HG03108 (cell line): ENCODE results near the gene SDF4.

ENCODE experiments used
- ATAC-seq: cut with Tn5 transposase; IDR thresholded peaks from one replicate; pipeline ENCODE4 v1.9.1; 2021; ENCODE audit warnings: moderate library complexity; ENCODE audit not compliant: unreplicated experiment

SDF4 gene

DNA sequence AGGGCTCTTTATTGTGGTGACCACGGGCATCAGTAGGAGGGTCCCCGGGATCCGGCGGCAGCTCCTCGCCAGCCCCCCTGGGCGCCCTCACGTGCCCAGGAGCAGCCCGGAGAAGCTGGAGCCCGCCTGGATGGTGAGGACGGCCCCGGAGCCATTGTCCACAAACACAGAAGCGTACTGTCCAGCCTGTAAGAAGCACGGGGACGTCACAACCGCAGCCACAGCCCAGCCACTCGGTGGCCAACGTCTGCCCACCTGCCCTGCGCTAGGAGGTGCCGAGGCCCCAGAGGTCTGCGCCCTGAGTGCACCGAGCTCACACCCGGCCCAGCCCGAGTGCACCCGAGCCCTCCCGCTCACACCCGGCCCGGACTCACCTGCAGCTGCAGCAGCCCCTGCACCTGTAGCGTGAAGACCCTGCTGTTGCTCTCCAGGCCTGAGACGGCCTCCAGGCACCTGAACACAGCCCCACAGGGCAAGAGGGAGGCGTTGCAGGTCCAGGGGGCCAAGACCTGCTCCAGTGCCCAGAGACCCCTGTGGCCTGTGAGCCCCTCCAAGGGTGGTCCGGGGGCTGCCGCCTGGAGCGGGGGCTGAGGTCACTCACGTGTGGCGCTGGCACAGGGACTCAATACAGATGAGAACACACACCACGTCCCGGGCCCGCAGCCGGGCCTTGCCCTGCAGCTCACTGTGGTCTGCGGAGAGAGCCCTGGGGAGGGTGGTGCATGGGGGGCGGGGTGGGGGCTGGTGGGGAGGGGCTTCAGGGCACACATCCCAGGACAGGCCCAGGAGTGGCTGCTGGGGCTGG is 10.9 kb upstream of the SDF4 start:
- ATAC-seq = no peak

GRCh38 chr1:1241588-1242219 is 9.9 kb upstream of the SDF4 start:
- ATAC-seq = no peak

- no peak for ATAC-seq
Measured at GRCh38 chr1:1240822-1241587, 9.2 kb upstream of the SDF4 start.

GRCh38 chr1:1240348-1240732 is 8.5 kb upstream of the SDF4 start:
- no peak for ATAC-seq

GRCh38 chr1:1239614-1240347 is 8.0 kb upstream of the SDF4 start:
- ATAC-seq = no peak

GRCh38 chr1:1239227-1239613 is 7.4 kb upstream of the SDF4 start:
- no peak for ATAC-seq

DNA sequence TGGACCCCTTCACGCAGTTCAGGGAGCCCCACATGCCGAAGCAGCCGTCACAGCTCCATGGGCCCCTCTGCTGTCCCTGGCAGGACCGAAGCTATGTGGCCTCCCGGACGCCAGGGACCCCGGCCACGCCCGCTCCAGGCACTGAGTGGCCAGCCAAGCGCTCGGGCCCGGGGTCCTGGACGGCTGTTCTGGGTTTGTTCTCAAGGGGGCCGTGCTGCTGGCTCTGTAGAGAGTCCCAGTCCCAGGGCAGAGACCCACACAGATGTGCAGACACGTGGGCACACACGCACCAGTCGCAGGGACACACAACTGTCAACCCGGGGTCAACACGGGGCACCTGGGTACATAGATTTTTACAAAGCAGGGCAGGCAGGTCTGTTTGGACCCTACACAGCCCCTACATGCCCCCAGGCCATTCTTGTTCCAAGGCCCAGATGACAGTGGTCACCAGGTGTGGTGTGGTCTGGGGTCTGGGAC is 6.9 kb upstream of the SDF4 start:
- ATAC-seq = no peak

DNA sequence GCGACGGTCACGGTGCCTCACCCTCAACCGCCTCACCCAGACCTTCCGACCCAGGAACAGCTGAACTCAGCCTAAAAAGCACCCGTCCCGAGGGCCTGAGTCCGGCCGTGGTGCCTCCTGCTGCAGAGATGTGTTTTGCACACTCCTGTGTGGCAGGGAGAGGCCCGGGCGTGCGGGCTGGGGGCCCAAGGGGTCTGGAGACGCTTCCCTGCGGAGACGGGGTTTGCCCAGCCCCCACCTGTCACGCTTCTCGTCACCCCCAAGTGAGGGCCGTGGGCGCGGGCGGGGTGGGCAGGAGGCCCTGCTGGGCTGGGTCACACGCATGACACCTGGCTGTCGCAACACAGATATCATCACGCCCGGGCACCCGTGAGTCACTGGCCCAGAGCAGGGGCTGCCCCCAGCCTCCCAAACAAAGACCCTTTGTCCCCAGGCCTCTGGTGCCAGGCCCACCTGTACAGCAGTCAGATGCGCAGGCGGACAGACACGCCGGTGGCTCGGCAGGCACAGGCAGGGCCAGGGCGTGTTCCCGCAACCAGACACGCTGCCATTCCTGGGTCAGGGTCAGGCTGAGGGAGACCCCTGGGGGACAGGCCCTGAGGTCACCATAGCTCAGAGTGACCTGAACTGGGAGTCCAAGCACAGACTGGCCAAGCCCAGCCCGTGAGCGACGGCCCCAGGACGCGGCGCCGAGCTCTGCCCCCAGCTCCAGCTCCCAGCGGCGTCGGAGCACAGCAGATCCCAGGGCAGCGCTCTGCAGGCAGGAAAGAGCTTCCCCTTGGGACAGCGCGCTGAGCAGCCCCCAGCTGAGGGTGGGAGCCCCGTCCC is 6.3 kb upstream of the SDF4 start:
- ATAC-seq = no peak

DNA sequence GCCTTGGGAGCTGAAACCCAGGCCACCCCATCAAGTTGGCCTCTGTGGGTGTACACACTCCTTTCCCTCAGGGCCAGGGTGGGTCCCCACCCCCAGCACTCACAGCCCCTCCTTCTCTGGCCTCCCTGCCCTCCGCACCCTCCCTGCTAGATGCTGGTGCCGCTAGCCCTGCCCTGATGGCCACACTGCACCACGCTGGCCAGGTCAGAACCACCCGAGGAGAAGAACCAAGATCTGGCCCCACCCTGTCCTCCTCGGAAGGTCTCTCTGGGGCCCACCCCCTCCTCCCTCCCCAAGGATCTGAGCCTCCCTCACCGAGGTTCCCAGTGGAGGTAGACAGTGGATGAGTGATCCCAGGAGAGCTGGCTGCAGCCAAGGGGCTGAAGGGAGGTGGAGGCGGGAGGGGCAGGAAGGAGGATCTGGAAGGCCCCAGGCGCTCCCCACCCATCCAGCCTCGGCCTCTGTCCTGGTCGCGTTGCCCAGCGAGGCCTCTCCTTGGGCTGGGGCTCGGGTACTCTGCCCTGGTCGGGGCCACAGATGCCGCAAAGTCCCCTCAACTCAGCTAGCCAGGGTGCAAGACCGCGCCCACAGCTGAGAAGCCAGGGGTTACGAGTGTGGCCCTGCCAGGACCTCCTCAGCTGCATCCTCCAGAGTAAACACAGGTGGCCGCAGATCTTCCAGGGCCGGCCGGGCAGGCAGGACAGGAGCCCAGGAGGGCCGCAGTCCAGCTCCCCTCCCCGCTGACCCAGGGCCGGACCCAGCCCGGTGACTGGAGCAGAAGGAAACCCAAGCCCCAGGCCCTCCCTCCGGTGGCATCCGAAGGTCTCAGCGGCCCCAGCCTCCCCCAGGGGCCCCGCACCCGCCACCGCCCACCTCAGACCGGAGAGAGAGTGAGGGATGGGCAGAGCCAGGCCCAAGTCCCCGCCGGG is 5.4 kb upstream of the SDF4 start:
- ATAC-seq = no peak

GRCh38 chr1:1236176-1236763 is 4.5 kb upstream of the SDF4 start:
- no peak for ATAC-seq

DNA sequence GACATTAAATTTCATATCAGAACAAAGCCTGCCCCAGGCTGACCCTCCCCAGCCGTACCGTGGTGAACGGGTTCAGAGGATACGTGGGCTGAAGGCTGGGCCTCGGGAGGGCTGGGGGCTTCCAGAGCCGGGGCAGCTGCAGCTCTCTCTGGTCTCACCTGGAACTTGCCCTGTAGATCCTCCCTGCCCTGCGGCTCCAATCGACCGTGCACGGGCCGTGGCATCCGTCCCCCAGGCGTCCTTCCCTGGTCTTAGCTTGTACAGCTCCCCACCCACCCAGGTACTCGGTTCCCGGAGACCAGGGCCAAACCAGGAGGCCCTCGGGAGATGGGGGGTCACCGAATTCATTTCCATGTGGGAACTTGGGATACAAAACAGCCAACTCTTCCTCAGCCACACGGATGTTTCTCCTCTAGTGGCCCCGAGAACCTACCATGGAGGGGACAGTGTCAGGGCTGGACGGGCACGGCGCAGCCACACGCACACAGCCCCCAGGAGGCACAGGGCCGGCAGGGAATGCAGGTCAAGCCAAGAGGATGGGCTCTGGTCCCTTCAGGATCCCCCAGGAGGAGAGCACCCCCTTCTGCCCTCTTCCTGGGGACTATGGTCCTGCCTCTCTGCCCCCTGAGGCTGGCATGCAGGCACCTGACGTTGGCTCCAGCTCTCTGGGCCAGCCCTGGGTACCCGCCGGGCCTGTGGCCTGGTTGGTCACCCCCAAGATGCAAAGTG is 3.4 kb upstream of the SDF4 start:
- no peak for ATAC-seq

DNA sequence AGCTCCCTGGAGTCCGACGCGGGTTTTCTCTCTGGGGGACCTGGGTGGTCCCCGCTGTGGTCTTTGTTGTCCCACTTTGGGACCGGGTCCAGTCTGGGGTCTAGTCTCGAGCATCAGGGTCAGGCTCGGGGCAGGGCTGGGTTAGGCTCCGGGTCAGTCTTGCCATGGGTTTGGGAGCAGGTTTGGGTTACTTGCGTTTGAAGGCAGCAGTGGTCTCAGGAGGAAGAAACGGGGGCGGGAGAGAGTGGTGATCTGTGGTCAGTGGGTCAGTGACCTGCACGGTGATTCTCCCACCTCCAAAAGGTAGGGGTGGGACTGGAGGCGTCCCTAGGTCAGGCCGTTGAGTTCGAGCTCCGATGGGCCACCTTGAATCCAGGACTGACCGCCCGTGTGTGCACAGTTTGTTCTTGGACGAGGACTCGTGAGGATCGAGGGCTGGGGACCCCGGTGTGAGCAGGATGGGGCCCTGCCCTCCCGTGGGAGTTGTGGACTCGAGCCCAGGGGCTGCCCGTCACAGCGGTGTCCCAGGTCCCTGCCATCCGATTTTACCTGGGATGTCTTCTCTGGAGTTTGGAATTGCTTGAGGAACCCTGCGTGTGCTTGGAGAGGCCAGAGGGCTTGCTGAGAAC is 2.5 kb upstream of the SDF4 start:
- no peak for ATAC-seq

DNA sequence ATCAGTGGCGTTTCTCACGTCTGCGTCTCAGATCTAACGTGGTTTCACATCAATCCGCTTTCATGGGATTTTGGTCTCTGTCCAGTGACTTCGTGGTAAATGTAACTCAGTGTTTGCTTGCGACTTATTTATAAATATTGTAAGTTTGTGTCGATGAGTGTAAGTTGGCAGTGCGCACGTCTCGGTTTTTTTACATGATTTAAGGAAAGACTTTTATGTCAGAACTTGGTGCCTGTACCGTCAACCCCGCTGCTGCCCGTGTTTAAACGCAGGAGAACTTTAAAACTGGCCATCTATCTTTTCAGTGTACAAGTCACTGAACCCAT is 1.7 kb upstream of the SDF4 start:
- no peak for ATAC-seq

- ATAC-seq = no peak
Measured at GRCh38 chr1:1232796-1233566, 1.2 kb upstream of the SDF4 start.

GRCh38 chr1:1232208-1232795 is 501 bp upstream of the SDF4 start, which contains the start of gene B3GALT6:
Gene B3GALT6 (plus strand): TSS chr1:1232237. CDS start chr1:1232279, 42 bp downstream.
- no peak for ATAC-seq

DNA sequence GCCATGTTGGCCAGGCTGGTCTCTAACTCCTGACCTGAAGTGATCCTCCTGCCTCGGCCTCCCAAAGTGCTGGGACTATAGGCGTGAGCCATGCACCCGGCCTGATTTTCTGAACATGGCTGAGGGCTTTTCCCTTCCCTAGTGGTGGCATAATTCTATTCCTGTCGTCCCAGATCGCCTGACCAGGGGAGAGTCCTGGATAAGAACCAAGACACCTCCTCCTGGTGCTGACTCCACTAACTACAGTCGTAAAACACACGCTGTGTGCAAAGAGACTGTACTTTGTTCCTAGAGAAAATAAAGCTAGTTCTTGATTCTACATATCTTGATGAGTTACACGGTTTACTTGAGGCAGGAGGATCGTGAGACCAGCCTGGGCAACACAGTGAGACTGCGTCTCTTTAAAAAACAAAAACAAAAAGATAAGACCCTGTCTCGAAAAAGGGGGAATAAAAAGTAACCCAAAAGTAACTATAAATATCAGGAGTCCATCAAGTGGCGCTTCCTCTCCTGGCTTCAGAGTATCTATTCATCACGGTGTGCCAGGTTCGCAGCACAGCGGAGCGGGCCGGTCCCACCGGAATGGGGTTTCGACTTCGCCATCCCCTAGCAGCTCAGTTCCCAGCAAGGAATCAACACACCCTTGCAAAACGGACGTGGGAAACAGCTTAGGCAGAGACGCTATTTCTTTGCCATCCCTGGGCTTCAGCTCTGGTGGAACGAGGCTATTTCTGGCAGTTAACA is 973 bp downstream of the SDF4 start:
- ATAC-seq = no peak
